ENCODE results near the gene SPATA20. TPM values are rescaled to one million over a fixed set of nuclear protein-coding genes. Genes with fewer than 3 reads are reported as not detected.
A peak's percentile ranks its signal among the peaks of the same experiment; 100 is the strongest.

Gene SPATA20
- total and polyA plus RNA-seq, 2 of the 8 experiments (the other 6 are each of a cell fraction or from before 2014, with no cell fraction given) = 16.2 to 17.5 TPM

GRCh38 chr17:50575581-50576210 is 28.7 kb downstream of the SPATA20 start:
- 83% methylated on average over 33 of the region's 33 CpGs; no CpG with 5 or more reads in 1 of the 2 experiments for WGBS, 2 experiments (ENCODE audit: extremely low coverage in 1 of 2, insufficient coverage in 1 of 2, insufficient read length in 1 of 2, insufficient replicate concordance in 2 of 2, low coverage in 1 of 2, low lambda C conversion rate in 2 of 2, missing lambda C conversion rate in 1 of 2)
- no peak for FAIRE-seq
- H3K36me3 ChIP-seq (ENCODE audit: control insufficient read depth in 2 of 4, insufficient read depth in 4 of 4, low read length in 3 of 4) = peaks cover 0 to 3% (median 0%) of the 10 kb centered on the region in 4 experiments; a peak in 1 of 8 replicates
- no peak overlapping the region for H2BK20ac ChIP-seq (ENCODE audit: low read length)
- peak in 1 of 2 experiments; percentile 73 for DNase-seq (ENCODE audit: low read depth in 1 of 2, low spot score in 2 of 2)
- no peak overlapping the region for H4K5ac ChIP-seq (ENCODE audit: insufficient read length, low read depth, low read length)
- no peak overlapping the region for H3K4me3 ChIP-seq (ENCODE audit: extremely low read depth in 1 of 4, insufficient read depth in 2 of 4, low read depth in 3 of 4, low read length in 4 of 4)
- no peak overlapping the region for H2BK15ac ChIP-seq (ENCODE audit: low read length)
- no peak overlapping the region for H2BK12ac ChIP-seq (ENCODE audit: low read depth, low read length)
- H4K8ac ChIP-seq (ENCODE audit: extremely low read depth, insufficient read depth, low read length) = no peak overlapping the region; the same call in 1 of the 2 replicates
- H3K27me3 ChIP-seq (replicated peaks in 1 of 4; ENCODE audit: control insufficient read depth in 3 of 4, extremely low read depth in 1 of 4, insufficient read depth in 3 of 4, low read length in 3 of 4) = no peaks in the 10 kb centered on the region
- H3K27ac ChIP-seq (ENCODE audit: low read depth, low read length) = no peak overlapping the region
- POLR2A ChIA-PET (ENCODE audit: partially characterized antibody) = interaction anchor here (1.6 to 2.2 kb wide), 2 partner anchors 9 to 14 kb away, joined by 3 to 6 read pairs; no protein-coding TSS in a partner anchor
- H4K91ac ChIP-seq (replicated peaks; ENCODE audit: insufficient read length, low read length) = no peak overlapping the region
- no peak overlapping the region for H2AK5ac ChIP-seq (ENCODE audit: low read depth, low read length)
- no peak overlapping the region for H2AFZ ChIP-seq (ENCODE audit: low read length)
- no peak overlapping the region for H3K23ac ChIP-seq (ENCODE audit: insufficient read length)
- H3K56ac ChIP-seq (replicated peaks; ENCODE audit: insufficient read length, low read depth, low read length) = no peak overlapping the region
- H3K9me3 ChIP-seq (ENCODE audit: insufficient read depth in 2 of 2, low read depth in 1 of 2, low read length in 1 of 2) = no peaks in the 10 kb centered on the region
- peaks cover 2 to 5% of the 10 kb centered on the region in 2 experiments for H4K20me1 ChIP-seq (replicated peaks in 1 of 2; ENCODE audit: control insufficient read depth in 1 of 2, insufficient read depth in 2 of 2, low read length in 2 of 2)
- H3K4me2 ChIP-seq (ENCODE audit: insufficient read depth in 1 of 2, low read depth in 2 of 2, low read length in 2 of 2) = no peak overlapping the region
- 0 out of 2 replicates have a peak, but pooled peaks cover 3% of the 10 kb centered on the region for H3K23me2 ChIP-seq (ENCODE audit: low read depth, low read length)
- no peak overlapping the region for H3K4ac ChIP-seq (replicated peaks; ENCODE audit: insufficient read length, low read depth, low read length)
- peaks cover 0 to 8% (median 5%) of the 10 kb centered on the region in 4 experiments; a peak in 4 of 7 replicates for H3K4me1 ChIP-seq (replicated peaks in 1 of 4; ENCODE audit: control insufficient read depth in 3 of 4, insufficient read depth in 4 of 4, low read length in 3 of 4)
- H3K79me1 ChIP-seq (ENCODE audit: low read depth, low read length) = no peaks in the 10 kb centered on the region
- CTCF ChIA-PET (ENCODE audit: partially characterized antibody) = interaction anchor here (1.0 to 5.0 kb wide), 23 partner anchors 9 to 119 kb away, joined by 3 to 45 read pairs (median 5); partner anchors contain the start of gene CACNA1G
- no peak overlapping the region for H3K14ac ChIP-seq (ENCODE audit: insufficient read length)
- H3K18ac ChIP-seq (ENCODE audit: extremely low read depth, low read length) = no peak overlapping the region
- no peak overlapping the region for H2BK5ac ChIP-seq (ENCODE audit: low read depth, low read length)
- no peak overlapping the region for H2BK120ac ChIP-seq (replicated peaks; ENCODE audit: low read depth, low read length)
- no peak overlapping the region for H3K9ac ChIP-seq (replicated peaks in 1 of 4; ENCODE audit: extremely low read depth in 1 of 4, low read depth in 3 of 4, low read length in 3 of 4)
- H3K79me2 ChIP-seq (ENCODE audit: control insufficient read depth in 1 of 2, insufficient read depth in 2 of 2, low read length in 2 of 2) = no peaks in the 10 kb centered on the region
- TF ChIP-seq CTCF (IDR thresholded peaks at IDR 0.05; ENCODE audit: control extremely low read depth in 1 of 3, insufficient read depth in 1 of 3, low read depth in 1 of 3, low read length in 3 of 3) (peak; percentile 29 to 36 (median 36); a peak in 3 of 4 replicates), MAX (IDR thresholded peaks at IDR 0.05) (peak; percentile 72), E2F6 (IDR thresholded peaks at IDR 0.05) (peak; percentile 75), SIRT6 (IDR thresholded peaks at IDR 0.05; ENCODE audit: low read length) (no peak), RAD21 (IDR thresholded peaks at IDR 0.05 in 1 of 2, conservative IDR thresholded peaks at IDR 0.05 in 1 of 2; ENCODE audit: low read depth in 2 of 2, low read length in 2 of 2) (peak in 1 of 2 experiments; percentile 31; a peak in 3 of 4 replicates)
